AG09319 (cell line): ENCODE measurements around the gene PHOSPHO1.

Experiments
- DNase-seq: peaks from one replicate; pipeline ENCODE4 v3.0.0-alpha.2; 2010; ENCODE audit warnings: low read depth; ENCODE audit errors: extremely low read depth
- TF ChIP-seq, protein P1 (sequence below): IDR thresholded peaks from 2 replicates; pipeline ENCODE4 v1.5.1; 2011; ENCODE audit warnings: low read depth, mild to moderate bottlenecking, inconsistent platforms, low read length, moderate library complexity

PHOSPHO1 gene

DNA sequence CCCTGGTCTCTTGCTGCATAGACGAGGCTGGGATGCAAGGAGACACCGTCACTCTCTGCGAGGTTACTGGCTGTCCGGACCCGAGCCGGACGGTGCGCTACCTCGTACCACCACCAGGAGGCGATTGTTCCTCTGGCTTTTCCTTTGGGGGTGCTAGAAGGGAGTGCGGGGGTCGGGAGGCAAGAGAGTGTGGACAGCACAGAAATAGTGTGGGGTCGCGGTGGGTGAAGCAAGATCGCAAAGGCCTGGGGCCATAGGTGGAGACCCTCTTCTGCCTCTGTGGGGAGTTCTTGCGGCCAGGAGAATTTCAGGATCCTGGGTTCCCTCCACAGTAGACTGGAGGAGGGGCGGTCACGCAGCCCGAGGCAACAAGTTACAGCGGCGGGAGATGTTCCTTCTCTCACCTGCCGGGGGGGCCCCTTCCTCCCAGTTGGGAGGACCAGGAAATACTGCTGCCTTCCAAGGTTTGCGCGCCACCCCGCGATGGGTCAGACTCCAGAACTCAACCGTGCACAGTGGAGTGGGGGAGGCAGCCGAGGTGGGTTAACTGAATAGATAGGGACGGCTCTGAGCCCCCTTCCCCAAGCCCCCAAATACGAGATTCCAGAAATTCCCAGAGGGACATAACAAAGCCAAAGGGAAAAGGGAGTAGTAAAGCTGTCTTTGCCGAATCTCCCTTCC lies 6.9 kb downstream of the PHOSPHO1 start:
- no peak for DNase-seq
- TF ChIP-seq, protein P1, sequence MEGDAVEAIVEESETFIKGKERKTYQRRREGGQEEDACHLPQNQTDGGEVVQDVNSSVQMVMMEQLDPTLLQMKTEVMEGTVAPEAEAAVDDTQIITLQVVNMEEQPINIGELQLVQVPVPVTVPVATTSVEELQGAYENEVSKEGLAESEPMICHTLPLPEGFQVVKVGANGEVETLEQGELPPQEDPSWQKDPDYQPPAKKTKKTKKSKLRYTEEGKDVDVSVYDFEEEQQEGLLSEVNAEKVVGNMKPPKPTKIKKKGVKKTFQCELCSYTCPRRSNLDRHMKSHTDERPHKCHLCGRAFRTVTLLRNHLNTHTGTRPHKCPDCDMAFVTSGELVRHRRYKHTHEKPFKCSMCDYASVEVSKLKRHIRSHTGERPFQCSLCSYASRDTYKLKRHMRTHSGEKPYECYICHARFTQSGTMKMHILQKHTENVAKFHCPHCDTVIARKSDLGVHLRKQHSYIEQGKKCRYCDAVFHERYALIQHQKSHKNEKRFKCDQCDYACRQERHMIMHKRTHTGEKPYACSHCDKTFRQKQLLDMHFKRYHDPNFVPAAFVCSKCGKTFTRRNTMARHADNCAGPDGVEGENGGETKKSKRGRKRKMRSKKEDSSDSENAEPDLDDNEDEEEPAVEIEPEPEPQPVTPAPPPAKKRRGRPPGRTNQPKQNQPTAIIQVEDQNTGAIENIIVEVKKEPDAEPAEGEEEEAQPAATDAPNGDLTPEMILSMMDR: peak; percentile 86

DNA sequence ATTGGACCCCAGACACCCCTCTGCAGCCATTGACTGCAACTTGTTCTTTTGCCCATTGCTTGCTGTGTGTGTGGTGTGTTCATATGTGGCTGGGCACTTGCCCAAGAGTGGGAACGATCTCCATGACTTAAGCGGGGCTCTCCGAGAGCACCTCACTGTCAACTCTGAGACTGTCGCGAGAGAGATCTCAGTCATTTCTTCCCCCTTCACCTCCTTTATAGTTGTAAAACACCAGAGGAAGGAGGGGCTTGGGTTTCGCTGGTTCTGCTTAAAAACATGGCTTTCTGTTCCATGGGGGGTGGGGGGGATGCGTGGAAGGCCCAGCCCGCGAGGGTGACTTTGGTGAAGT lies 7.4 kb downstream of the PHOSPHO1 start:
- no peak for DNase-seq
- TF ChIP-seq, protein P1: no peak

DNA sequence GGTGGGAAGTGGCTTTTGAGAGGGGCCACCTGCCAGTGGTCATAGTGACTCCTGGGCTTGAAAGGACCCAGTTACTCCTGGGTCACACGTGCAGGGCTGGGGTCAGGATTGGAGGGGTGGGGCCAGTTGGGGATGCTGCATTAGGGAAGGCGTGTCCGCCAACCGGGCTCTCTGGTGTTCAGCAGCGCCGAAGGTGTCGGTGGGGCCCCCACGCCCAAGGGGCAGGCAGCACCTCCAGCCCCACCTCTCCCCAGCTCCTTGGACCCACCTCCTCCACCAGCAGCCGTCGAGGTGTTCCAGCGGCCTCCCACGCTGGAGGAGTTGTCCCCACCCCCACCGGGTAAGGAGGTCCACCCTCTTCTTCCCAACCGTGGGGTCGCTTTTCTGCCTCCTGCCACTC lies 10.6 kb downstream of the PHOSPHO1 start:
- TF ChIP-seq, protein P1: no peak
- no peak for DNase-seq

DNA sequence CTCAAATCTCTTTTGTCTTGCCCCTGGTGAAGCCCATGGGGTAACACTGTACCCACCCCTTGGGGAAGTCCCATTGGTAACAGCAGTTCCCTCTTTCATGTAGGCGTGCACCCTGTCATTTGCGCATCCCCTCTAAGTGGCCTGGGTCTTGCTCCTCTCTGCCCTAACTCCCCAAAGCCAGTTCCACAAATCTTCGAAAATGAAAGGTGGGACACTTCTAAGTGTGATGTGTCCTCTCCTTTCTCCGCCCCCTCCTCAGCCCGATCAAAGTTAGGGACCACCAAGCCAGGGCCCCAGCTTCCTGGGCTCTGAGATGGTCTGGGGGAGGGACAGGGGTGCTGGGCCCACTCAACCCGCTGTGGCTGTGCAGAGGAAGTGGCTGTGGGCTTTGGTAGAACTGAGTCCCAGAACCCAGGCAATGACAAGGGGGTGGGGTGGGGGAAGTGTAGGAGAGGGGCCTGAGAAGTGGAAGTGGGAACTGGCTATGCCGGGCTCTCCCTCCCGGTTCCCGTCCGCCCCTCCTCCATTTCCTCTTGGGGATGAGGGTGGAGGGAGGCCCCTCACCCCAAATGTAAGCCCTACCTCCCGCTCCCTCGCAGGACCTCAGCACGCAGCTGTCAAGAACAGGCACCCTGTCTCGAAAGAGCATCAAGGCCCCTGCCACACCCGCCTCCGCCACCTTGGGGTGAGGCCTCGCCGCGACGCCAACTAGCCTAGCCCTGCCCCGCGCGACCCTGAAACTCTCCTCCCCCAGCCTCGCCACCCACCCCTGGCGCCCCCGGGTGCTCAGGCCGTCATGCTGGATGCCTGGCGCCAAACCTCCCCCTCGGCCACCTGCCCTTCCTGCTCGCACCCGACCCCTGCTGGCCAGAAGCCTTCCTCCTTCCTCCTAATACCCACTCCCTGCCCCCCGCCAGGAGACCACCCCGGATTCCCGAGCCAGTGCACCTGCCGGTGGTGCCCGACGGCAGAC lies 11.4 kb downstream of the PHOSPHO1 start:
- TF ChIP-seq, protein P1: peak; percentile 3
- no peak for DNase-seq

DNA sequence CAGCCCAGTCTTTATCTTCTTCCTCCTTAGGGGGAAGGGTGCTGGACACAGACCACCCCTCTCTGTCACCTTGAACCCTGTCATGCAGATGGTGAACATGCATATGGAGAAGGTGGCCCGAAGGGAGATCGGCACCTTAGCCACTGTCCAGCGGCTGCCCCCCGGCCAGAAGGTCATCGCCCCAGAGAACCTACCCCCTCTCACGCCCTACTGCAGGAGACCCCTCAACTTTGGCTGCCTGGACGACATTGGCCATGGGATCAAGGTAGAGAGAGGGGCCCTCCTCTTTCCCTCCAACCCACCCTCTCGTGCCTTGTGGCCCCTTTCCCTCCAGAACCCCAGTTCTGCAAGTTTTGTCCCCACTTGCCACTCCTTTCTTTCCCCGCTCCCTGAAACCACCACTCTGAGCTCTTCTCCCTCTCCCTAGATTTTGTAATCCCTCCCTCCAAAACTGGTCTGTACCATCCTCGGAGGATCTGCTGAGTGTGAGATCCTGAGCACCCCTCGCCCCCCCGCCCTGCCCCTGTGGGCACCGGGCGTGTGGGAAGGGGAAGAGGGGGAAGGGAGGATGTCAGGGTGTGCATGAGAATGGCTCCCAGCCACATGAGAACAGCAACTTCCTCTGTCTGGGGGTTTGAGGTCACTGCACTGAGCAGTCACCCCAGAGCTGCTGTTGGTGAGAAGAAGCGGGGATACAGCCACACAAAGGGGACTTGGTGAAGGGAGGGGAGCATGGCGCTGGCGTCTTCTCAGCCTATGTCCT lies 12.8 kb downstream of the PHOSPHO1 start:
- DNase-seq: no peak
- TF ChIP-seq, protein P1: no peak

DNA sequence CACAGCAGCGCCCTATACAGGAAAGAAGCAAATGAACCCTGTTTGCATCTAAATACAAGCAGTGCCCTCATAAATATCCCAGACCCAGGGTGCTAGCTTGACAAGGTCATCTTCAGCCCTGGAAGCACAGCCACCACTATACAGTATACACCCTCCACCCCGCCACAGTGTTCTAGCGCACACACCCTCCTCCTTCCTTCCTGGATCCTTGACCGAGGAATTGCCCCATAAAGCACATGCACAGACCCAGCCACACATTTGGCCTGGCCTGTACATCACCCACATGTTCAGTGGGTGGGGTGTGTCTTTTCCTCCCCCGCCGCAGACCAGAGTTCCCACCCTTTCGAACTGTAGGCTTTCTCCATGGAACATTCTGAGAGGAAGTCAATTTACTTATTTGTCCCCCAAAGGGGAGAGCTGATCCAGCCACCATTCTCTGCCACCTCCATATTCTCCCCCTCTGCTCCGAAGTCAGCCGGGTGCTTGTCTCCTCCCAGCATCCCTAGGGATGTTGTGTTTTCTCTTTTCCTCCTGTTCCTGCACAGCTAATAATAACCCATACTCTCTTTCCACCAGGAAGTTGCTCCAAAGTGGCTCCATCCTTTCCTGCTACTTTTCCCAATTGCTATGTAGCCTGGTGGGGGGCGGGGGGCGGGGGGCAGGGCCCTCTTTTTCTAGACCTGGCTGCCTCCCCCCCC lies 13.5 kb downstream of the PHOSPHO1 start:
- no peak for DNase-seq
- TF ChIP-seq, protein P1: no peak
